Dedifferentiated amniotic fluid mesenchymal stem cell (primary cell): ENCODE measurements around the gene VPS45.

ENCODE experiments used
- DNase-seq: peaks from one replicate; pipeline ENCODE4 v3.0.0-alpha.2; 2016; ENCODE audit errors: extremely low spot score

Gene VPS45

GRCh38 chr1:150073516-150073915 lies 5.9 kb downstream of the VPS45 start:
- no peak for DNase-seq

DNA sequence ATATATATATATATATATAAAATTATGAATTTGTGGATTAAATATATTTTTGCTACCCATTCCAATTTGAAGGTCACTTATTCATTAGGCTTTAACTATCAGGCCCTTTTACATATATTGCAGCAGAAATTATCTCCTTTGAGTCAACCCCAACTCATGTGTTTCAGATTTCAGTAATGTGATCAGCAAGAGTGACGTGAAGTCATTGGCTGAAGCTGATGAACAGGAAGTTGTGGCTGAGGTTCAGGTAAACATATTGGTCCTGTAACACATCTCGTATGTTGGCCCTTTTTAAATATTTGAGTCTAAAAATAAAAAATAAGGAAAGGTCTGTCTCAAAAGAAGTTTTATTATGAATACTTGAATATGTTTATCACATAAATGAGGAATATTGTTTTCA lies 8.5 kb downstream of the VPS45 start:
- no peak for DNase-seq

DNA sequence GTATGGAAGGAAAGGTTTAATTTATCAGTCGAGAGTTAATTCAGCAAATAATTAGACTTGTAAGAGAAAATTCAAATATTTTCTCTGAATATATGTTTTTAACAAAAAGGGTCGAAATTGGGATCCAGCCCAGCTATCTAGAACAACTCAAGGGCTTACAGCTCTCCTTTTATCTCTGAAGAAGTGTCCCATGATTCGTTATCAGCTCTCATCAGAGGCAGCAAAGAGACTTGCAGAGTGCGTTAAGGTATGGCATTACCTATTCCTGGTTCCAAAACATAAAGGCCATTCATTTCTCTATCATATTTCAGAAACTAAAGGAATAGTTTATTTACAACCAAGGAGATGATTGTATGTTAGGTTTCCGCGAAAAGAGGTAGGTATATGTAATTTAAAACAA lies 9.4 kb downstream of the VPS45 start:
- no peak for DNase-seq

- DNase-seq = no peak
Observed at GRCh38 chr1:150080784-150081183, 13.2 kb downstream of the VPS45 start.

- no peak for DNase-seq
Observed at GRCh38 chr1:150082494-150082893, 14.9 kb downstream of the VPS45 start.

- no peak for DNase-seq
Observed at GRCh38 chr1:150083907-150084306, 16.3 kb downstream of the VPS45 start.

GRCh38 chr1:150085406-150085805 lies 17.8 kb downstream of the VPS45 start:
- no peak for DNase-seq

GRCh38 chr1:150087415-150087814 lies 19.8 kb downstream of the VPS45 start:
- no peak for DNase-seq

DNA sequence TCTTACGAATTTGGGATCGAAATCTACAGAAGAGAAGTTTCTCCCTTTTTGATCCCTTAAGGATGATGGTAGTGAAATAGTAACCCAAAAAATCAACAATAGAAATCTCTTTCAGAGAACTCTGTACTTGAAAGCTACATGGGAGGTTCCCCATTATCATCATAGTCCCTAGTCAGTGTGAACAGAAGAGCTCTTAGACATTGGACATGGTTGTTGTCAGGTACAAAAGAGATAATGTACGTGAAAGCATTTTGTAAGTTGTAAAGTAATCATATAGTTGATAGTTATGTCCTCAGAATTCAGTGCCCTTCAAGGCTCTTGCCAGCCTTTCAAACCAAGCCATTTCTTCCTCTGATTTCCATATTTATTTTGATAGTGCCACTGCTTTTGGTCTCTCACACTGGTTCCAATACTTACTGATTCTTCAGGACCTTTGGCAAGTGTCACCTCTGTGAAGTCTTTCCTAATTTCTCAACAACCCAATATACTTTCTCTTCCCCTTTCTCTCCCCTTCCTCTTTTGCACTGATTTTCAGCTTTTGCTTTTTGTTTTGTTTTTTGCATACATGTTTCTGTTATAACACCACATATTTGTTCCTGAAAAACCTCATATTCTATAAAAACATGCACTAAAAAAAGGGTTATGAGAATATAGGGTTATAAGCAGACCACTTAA lies 22.4 kb downstream of the VPS45 start:
- DNase-seq = no peak

DNA sequence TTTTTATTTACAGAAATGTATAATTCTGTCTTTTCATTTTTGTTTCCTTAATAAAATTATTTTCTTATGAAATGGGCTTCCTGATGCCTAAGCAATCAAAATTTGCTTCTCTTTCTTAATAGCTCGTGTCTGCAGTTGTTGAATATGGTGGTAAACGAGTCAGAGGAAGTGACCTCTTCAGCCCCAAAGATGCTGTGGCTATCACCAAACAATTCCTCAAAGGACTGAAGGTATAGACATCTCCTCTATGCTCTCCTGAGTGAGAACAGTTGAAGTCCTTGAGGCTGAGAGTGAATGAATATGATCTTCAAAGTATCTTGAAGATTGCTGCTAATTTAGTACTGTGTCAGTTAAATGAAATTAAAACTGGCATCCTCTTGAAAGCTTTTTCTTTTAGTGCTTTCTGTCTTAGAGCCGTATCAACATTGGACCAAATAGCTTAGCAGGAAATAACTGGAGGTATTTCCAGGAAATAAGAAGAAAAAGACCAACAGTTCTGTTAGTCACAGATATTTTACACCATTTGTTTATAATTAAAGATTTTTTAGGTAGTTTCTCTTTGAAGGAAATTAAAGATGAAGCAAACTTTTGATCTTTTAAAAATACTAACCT lies 24.7 kb downstream of the VPS45 start:
- no peak for DNase-seq

DNA sequence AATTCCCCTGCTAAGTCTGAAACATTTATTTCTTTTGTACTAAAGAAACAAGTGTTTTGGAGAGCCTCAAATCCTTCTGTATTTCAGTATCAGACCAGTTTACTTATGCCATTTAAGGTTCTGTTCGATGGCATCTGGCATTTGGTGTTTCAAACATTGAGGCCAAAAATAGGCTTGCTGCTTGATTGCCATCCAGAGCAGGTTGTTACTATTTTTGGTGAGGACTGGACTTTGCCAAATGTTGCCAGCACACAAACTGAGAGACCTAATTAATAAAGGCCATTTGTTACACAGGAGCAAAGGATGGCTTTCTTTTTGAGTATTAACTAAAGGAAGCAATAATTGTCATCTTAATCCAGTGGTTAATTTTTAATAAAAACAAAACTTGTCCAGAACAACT lies 26.2 kb downstream of the VPS45 start:
- no peak for DNase-seq

DNA sequence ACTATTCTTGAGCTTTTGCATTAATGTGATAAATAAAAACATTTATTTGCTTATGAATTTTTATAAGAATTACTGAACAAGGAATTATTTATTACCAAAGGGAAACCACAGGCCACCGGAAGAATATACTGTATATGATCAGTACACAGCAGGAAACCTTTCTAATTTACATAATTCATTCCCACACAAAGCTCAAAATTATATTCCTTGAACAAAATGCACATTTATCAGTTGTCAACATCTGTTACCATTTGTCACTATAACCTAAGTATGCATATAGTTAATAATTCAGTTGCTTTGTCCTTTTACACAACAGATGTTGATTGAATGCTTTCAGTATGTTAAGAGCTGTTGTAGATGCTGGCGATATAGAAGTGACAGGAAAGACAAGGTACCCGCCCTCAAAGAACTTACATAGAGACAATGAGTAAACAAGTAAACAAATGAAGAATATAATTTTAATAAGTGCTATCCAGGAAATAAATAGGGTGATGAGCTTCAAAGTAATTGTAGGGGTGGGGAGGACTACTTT lies 27.2 kb downstream of the VPS45 start:
- no peak for DNase-seq

DNA sequence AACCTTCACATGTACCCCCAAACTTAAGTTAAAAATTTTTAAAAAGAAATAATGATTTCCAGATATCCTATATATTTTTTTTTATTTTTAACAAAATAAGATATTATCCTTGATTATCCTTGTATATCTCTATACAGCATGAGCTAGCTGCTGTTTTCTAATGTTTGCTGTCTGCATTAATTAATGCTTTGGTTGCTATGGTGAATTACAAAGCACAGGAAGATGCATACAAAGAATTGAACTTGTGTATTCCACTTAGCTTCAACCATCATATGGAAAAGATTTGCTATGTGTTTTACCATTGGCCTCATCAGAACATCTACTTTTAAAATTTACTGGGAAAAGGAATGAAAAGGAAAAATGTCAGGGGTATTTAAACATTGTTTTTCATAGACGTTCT lies 35.4 kb downstream of the VPS45 start:
- no peak for DNase-seq

DNA sequence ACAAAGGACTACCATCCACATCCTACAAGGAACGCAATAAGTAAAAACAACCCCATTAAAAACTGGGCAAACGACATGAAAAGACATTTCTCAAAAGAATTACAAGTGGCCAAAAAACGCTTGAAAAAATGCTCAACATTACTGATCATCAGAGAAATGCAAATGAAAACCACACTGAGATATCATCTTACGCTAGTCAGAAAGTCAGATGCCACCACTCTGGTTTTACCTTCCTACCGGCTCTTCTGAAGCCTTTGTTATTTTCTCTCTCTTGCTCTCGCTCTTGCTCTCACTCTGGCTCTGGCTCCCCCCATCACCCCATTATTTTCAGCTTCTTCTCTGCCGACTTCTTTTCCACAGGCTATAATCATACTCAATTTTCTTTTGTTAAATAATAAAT lies 38.8 kb downstream of the VPS45 start:
- DNase-seq = no peak

DNA sequence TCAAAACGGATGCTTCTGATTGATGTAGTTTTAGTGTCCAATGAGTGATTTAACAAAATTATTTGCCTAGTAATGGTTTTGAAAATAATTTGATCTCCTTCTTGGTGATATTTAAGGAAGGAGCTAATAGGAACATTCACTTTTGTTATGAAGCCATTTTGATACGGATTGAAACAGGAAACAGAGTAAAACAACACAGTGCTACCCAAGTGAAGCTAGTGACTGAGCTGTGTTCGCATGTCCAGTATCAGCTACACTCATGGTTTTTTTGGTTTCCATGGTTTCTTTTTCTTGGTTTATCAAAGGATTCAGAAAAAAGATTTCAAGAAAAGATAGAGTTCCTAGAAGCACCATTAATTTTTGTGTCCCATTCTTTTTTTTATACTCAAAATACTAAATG lies 42.0 kb downstream of the VPS45 start:
- no peak for DNase-seq

DNA sequence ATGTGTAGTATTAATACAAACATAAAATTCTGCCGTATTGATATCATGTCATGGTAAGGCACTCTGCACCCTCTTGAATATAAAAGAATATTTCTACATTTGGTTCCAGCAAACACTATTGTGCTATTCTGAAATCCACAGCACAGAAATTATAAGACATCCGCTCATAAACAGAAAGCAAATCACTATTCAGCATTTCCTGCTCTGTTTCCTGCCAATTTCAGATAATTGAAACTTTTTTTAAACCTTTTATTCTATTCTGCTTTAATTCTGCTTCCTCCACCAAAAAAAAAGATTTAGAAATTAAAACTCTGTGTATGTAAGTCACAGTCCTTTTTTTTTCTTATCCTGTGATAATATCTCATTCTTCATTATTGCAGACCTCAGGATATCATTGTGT lies 42.5 kb downstream of the VPS45 start:
- no peak for DNase-seq

GRCh38 chr1:150111670-150112069 lies 44.1 kb downstream of the VPS45 start:
- no peak for DNase-seq

- no peak for DNase-seq
Observed at GRCh38 chr1:150115121-150115520, 47.5 kb downstream of the VPS45 start.

GRCh38 chr1:150118716-150119115 lies 51.1 kb downstream of the VPS45 start:
- no peak for DNase-seq

DNA sequence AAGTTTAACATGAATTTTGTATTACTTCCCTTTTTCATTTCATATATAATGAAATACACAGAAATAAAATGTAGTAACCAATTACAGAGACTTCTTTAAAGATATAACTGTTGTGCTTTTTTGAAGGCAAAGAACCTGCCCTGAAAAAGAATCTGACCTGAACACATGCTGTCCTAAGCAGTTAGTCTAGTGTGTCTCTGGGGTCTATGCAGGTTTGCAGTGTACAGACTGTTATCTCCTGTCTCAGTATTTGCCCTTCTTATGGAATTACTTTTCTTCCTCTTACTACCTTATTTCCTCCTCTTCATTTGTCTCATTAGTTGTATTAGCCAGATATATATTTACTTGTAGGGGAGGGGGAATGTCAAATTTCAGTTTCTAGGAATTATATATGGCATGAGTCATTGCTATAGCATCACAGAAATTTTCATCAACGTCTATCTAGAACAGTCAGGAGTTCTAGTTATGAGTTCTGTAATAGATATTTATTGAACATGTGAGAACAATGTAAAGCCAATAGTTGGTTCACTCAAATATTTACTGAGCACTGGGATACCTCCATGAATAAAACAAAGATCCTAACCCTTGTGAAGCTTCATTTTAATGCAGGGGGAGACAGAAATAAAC lies 53.8 kb downstream of the VPS45 start:
- no peak for DNase-seq

DNA sequence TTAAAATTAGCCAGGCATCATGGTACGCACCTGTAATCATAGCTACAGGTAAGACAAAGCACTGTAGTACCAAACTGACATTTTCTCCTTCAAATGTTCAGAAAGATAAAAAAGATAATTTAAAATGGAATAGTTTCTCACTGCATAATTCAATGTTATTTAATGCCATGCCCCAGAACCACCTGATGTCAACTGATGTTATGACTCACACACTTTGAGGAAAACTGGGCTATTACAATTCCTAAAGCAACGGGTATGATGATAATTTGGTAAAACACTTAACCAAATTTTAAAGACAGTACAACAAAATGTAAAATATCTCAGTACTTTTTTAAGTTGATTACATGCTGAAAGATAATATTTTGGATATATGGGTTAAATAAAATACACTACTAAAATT lies 59.2 kb downstream of the VPS45 start:
- DNase-seq = no peak

DNA sequence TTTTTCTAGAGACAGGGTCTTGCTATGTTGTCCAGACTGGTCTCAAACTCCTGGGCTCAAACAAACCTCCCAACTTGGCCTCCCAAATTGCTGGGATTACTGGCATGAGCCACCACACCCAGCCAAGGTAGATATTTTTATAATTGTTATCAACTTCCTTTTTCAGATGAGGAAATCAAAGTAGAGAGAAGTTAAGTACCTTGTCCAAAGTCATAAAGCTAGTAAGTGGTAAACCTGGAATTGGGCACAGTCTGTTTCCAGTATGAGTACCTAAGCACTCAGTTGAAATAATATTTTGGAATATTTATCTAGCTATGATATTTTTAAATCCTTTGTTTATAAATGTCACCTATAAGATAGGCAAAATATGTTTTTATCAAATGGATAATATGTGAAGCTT lies 59.9 kb downstream of the VPS45 start:
- no peak for DNase-seq

- no peak for DNase-seq
Observed at GRCh38 chr1:150127868-150128267, 60.3 kb downstream of the VPS45 start.
